K562 (cell line): ENCODE measurements around the gene NEDD9. TPM values are rescaled to one million over a fixed set of nuclear protein-coding genes. Genes with fewer than 3 reads are reported as not detected.

Source experiments
- ATAC-seq: fragments of 200-7000 bp; cut with Tn5 transposase; 3 replicates; pipeline ENCODE4 v1.9.1; 2020; ENCODE audit warnings: moderate library complexity
- BruUV-seq: library from RNA; stranded (reverse); fragments of 400-500 nt; replicated peaks from 2 replicates; lab custom pipeline; 2021; lab: Mats Ljungman, UMichigan
- CTCF ChIA-PET: fragments of 300-600 bp; formaldehyde crosslinking; extraction: SDS; loops from one replicate; lab custom pipeline; 2021; ENCODE audit warnings: low intra/inter-chr PET ratio; lab: Yijun Ruan, JAX
- POLR2A ChIA-PET: fragments of 300-600, 350-650 bp; sonication (Branson Sonifier 250); formaldehyde crosslinking; extraction: SDS; loops from one replicate; lab custom pipeline; 2021; ENCODE audit warnings: antibody characterized with exemption, inconsistent platforms; lab: Yijun Ruan, JAX
- DNase-seq, 4 experiments: peaks; one replicate each; pipeline versions ENCODE4 v3.0.0 to v3.0.0-alpha.2; 2011 to 2018; ENCODE audit warnings: low spot score in 3 of 4, mixed read lengths in 3 of 4; ENCODE audit errors: extremely low read depth in 1 of 4
- FAIRE-seq: peaks from 2 replicates; lab custom pipeline; 2011; peaks lifted over from hg19 to GRCh38; lab: Jason Lieb, UNC
- H2AFZ ChIP-seq: 2 replicates; pipeline ENCODE4 v1.6.0; 2011; ENCODE audit warnings: low read depth, low read length, control low read depth, inconsistent platforms
- H3K27ac ChIP-seq: fragments of 200-600 bp; 3 replicates; pipeline ENCODE4 v1.8.0; 2011; ENCODE audit warnings: low read depth, mild to moderate bottlenecking, control low read depth, inconsistent platforms, low read length, moderate library complexity, mixed read lengths; ENCODE audit errors: extremely low read depth
- H3K27me3 ChIP-seq, 2 experiments: fragments of 300-600 bp in 1 of 2; 2 replicates in 1 of 2; 3 replicates in 1 of 2; pipeline versions ENCODE4 v1.6.0 to v1.8.0; 2011; ENCODE audit warnings: inconsistent platforms in 2 of 2, low read length in 2 of 2, mild to moderate bottlenecking in 1 of 2, mixed read lengths in 1 of 2, moderate library complexity in 1 of 2; ENCODE audit not compliant: control insufficient read depth in 2 of 2, insufficient read depth in 2 of 2
- H3K36me3 ChIP-seq: fragments of 300-600 bp; 3 replicates; pipeline ENCODE4 v1.8.0; 2011; ENCODE audit warnings: mild to moderate bottlenecking, low read length, inconsistent platforms; ENCODE audit not compliant: control insufficient read depth, insufficient read depth
- H3K4me1 ChIP-seq, 2 experiments: fragments of 200-600 bp in 1 of 2; replicated peaks in 1 of 2; 2 replicates in 1 of 2; 3 replicates in 1 of 2; pipeline versions ENCODE4 v1.5.1 to v1.8.0; 2011; ENCODE audit warnings: inconsistent platforms in 2 of 2, low read length in 2 of 2, mild to moderate bottlenecking in 1 of 2, mixed read lengths in 1 of 2, moderate library complexity in 1 of 2; ENCODE audit not compliant: control insufficient read depth in 2 of 2, insufficient read depth in 2 of 2
- H3K4me2 ChIP-seq: 2 replicates; pipeline ENCODE4 v1.6.1; 2011; ENCODE audit warnings: low read length, control low read depth, inconsistent platforms, mixed read lengths; ENCODE audit not compliant: insufficient read depth
- H3K4me3 ChIP-seq: fragments of 200-600 bp; sonication (generic), shearing (Covaris generic); 2 replicates; pipeline ENCODE4 v1.5.1; 2016; ENCODE audit warnings: control low read depth, inconsistent platforms
- H3K79me2 ChIP-seq: fragments of 200-600 bp; 3 replicates; pipeline ENCODE4 v1.8.0; 2011; ENCODE audit warnings: low read length, inconsistent platforms; ENCODE audit not compliant: control insufficient read depth, insufficient read depth
- H3K9ac ChIP-seq, 2 experiments: 2 replicates each; pipeline versions ENCODE4 v1.6.0 to v1.6.1; 2011; ENCODE audit warnings: low read depth in 2 of 2, low read length in 2 of 2, control low read depth in 1 of 2, inconsistent platforms in 1 of 2, mild to moderate bottlenecking in 1 of 2, mixed read lengths in 1 of 2; ENCODE audit not compliant: insufficient read depth in 1 of 2
- H3K9me1 ChIP-seq: one replicate; pipeline ENCODE4 v1.6.0; 2011; ENCODE audit warnings: inconsistent platforms, mild to moderate bottlenecking, low read length, moderate library complexity; ENCODE audit not compliant: control insufficient read depth, insufficient read depth
- H3K9me3 ChIP-seq: replicated peaks from 2 replicates; pipeline ENCODE4 v1.5.1; 2011; ENCODE audit warnings: low read depth, low read length, inconsistent platforms; ENCODE audit not compliant: control insufficient read depth, insufficient read depth
- H4K20me1 ChIP-seq: replicated peaks from 2 replicates; pipeline ENCODE4 v1.6.1; 2011; ENCODE audit warnings: low read length, inconsistent platforms, mixed read lengths; ENCODE audit not compliant: control insufficient read depth, insufficient read depth
- E2F1 ChIP-seq: sonication (generic); formaldehyde crosslinking; IDR thresholded peaks from 2 replicates; pipeline ENCODE4 v1.8.1; 2023; ENCODE audit warnings: mild to moderate bottlenecking, missing genetic modification reagents, moderate library complexity
- HNRNPH1 ChIP-seq: fragments of 200-400 bp; formaldehyde crosslinking; optimal IDR thresholded peaks from 2 replicates; pipeline ENCODE3; 2017; ENCODE audit warnings: low read depth, mild to moderate bottlenecking, low read length, moderate library complexity
- POLR2G ChIP-seq: fragments of 200-400 bp; formaldehyde crosslinking; IDR thresholded peaks from 2 replicates; pipeline ENCODE4 v1.6.1; 2017; ENCODE audit warnings: low read depth, mild to moderate bottlenecking, antibody characterized with exemption, low read length, moderate library complexity
- RCOR1 ChIP-seq, 2 experiments: IDR thresholded peaks; 2 replicates each; pipeline ENCODE4 v1.6.1; 2012; ENCODE audit warnings: low read depth in 2 of 2, low read length in 2 of 2, borderline replicate concordance in 1 of 2, improper control_type of control experiment in 1 of 2
- RERE ChIP-seq: sonication (generic); formaldehyde crosslinking; IDR thresholded peaks from 2 replicates; pipeline ENCODE4 v1.8.0; 2023; ENCODE audit warnings: missing genetic modification reagents, mild to moderate bottlenecking, borderline replicate concordance
- TEAD1 ChIP-seq, 2 experiments: fragments of 450-650 bp in 1 of 2; sonication (generic) in 1 of 2; formaldehyde crosslinking; IDR thresholded peaks; 2 replicates each; pipeline versions ENCODE4 v1.4.0 to v1.8.0; 2020 to 2022; ENCODE audit warnings: mild to moderate bottlenecking in 2 of 2, missing genetic modification reagents in 1 of 2
- ZBTB1 ChIP-seq: sonication (generic); formaldehyde crosslinking; IDR thresholded peaks from 2 replicates; pipeline ENCODE4 v1.8.1; 2023; ENCODE audit warnings: missing genetic modification reagents, low read depth, mild to moderate bottlenecking, borderline replicate concordance
- ZBTB26 ChIP-seq: fragments of 450-650 bp; formaldehyde crosslinking; IDR thresholded peaks from 2 replicates; pipeline ENCODE4 v1.4.0; 2022; ENCODE audit warnings: missing genetic modification characterization
- ZC3H4 ChIP-seq: sonication (generic); formaldehyde crosslinking; IDR thresholded peaks from 2 replicates; pipeline ENCODE4 v1.9.0; 2021; ENCODE audit warnings: missing genetic modification reagents, borderline replicate concordance
- ZNF280B ChIP-seq: fragments of 250-450 bp; sonication (Bioruptor Pico); IDR thresholded peaks from 2 replicates; pipeline ENCODE4 v1.5.1; 2021; ENCODE audit warnings: mild to moderate bottlenecking
- WGBS: fragments of 100-300 bp; shearing (Covaris generic); methylation state at CpG from one replicate; pipeline ENCODE4 v1.1.6; 2016; ENCODE audit warnings: low coverage, mixed read lengths; ENCODE audit not compliant: insufficient coverage; ENCODE audit errors: missing lambda C conversion rate; 5-methylcytosine and 5-hydroxymethylcytosine counted together
- in situ Hi-C: fragments of 300-500 bp; cut with MboI; formaldehyde crosslinking; loops from 4 replicates; pipeline ENCODE4 v1.15.0; 2018; ENCODE audit warnings: inconsistent platforms, mixed read lengths
- intact Hi-C: fragments of 100-400 bp; cut with micrococcal nuclease; formaldehyde crosslinking; loops from 2 replicates; pipeline ENCODE4 v1.14.2; 2022
- polyA plus RNA-seq, 8 experiments: library from polyadenylated mRNA; depleted of rRNA in 4 of 8; stranded (reverse) in 5 of 8; unstranded in 3 of 8; fragments of >200 nt; fragmentation: Nextera tagmentation in 2 of 8; fragmentation: Illumina TruSeq in 1 of 8; extraction: Ambion mirVana in 2 of 8; extraction: Trizol in 1 of 8; gene quantifications; 2 replicates each; pipeline versions ENCODE4 v1.2.1 to v1.2.3, GENCODE V29; 2011 to 2014; ENCODE audit warnings: inconsistent platforms in 1 of 8, missing spikeins in 1 of 8
- total RNA-seq, 7 experiments: library from RNA; depleted of rRNA in 6 of 7; stranded (reverse); fragments of >200 nt in 6 of 7; fragmentation: Illumina TruSeq in 2 of 7; extraction: Trizol in 2 of 7; gene quantifications; 2 replicates each; pipeline versions ENCODE4 v1.2.1 to v1.2.3, GENCODE V29; 2011 to 2021; ENCODE audit warnings: low replicate concordance in 1 of 7

Gene NEDD9
- total and polyA plus RNA-seq, 9 of the 15 experiments (the other 6 are each of a cell fraction or from before 2014, with no cell fraction given): 0.04 to 0.18 (median 0.15) TPM; not detected in 6

GRCh38 chr6:11193434-11193833 is 39.0 kb downstream of the NEDD9 start:
- no peak for DNase-seq
- Histone ChIP-seq H3K36me3 (no peaks in the 10 kb centered on the region), H3K79me2 (no peaks in the 10 kb centered on the region), H3K4me3 (no peak overlapping the region), H4K20me1 (no peaks in the 10 kb centered on the region), H3K9ac (no peak overlapping the region), H3K27me3 (peaks cover 47 to 55% of the 10 kb centered on the region in 2 experiments), H3K9me3 (no peaks in the 10 kb centered on the region), H3K4me1 (no peaks in the 10 kb centered on the region), H3K27ac (no peak overlapping the region), H2AFZ (no peak overlapping the region), H3K4me2 (no peak overlapping the region), H3K9me1 (no peaks in the 10 kb centered on the region)
- no TSS peak for BruUV-seq
- POLR2A ChIA-PET: interaction anchor here (1.4 kb wide), 1 partner anchor 14 kb away, joined by 4 read pairs; no protein-coding TSS in a partner anchor
- no peak for ATAC-seq
- intact Hi-C loops (no loop called here), in situ Hi-C loops (no loop called here)
- FAIRE-seq: no peak
- CTCF ChIA-PET: no interaction called here
- 1% methylated on average over 6 of the region's 6 CpGs for WGBS
- TF ChIP-seq TEAD1 (CRISPR knock-in tag; IDR thresholded peaks at IDR 0.05) (no peak), RERE (CRISPR knock-in tag) (no peak), ZNF280B (CRISPR knock-in tag) (no peak), ZBTB26 (CRISPR knock-in tag) (no peak), E2F1 (CRISPR knock-in tag) (no peak), ZBTB1 (no peak), ZC3H4 (CRISPR knock-in tag) (no peak), POLR2G (no peak), RCOR1 (IDR thresholded peaks at IDR 0.05; ENCODE audit: borderline replicate concordance in 1 of 2, low read depth in 2 of 2, low read length in 2 of 2) (no peak), HNRNPH1 (no peak)
